ENCODE measurements around the gene ADISSP.

The ADISSP gene

DNA sequence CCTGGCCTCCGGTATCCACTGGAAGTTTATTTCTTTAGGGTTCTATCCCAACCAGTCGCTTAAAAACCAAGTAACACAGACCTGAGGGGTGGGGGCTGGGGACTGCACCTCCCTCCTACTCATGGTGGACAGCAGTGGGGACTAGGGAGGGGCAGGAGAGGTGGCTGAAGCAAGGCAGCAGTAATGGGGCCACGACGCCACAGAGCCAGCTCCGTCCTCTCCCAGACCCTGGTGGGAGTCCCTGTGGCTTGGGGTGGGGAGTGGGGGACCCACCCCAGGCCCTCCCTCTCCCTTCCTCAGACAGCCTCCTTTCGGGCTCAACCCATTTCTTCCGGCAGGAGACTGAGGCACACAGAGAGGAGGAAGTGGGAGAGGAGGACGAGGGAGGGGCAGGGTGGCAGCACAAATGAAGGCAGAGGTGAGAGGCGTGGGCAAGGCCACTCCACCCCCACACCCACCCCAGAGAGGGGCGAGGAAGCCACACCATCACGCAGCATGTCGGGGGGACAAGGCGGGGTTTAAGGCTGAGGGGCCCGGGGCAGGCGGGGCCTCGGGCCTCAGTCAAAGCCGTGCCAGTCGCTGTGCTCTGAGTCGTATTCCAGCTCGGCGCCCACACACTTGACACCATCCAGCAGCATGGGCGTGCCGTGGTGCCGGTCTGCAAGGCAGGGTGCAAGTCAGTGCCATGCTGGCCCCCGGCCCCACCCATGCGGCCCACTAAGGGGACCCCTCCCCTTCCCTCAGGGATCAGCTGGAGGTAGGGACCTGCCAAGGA, 13.9 kb downstream of the ADISSP start:
- DNase-seq, result no peak

DNA sequence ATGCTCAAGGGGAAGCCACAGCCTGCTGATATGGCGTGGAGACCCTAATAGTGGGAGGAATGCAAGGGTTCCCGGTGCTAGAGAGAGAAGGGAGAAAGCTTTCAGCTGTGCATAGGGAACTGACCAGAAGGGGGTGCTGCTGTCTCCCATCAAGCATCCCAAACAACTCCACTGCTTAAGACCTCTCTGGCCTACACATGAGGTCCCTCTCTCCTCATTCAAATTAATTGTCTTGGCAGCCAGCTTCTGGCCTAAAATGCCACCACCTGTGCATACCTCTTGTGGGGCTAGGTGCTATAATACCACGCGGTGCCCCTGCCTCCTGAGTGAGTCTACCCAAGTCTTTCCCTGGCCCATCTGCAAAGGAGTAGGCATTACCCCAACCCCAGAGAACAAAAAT, 14.5 kb downstream of the ADISSP start:
- DNase-seq, result peak; percentile 69 to 72

DNA sequence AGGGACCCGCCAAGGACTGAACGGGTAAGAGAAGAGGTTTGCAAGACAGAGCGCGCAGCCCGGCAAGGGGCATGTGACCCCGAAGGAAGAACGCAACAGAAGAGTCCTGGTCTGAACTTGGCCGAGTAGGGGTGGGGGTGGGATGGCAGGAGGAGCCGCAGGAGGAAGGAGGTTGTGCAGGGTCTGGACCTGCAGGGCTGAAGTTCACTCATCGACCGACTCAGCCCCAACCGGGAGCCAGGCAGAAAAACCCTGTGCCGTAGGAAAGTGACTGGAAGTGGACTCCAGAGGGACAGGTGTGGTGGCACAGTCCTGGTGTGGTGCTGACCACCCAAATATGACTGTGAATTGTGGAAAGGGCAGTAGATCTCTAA, 15.2 kb downstream of the ADISSP start:
- no peak for DNase-seq

DNA sequence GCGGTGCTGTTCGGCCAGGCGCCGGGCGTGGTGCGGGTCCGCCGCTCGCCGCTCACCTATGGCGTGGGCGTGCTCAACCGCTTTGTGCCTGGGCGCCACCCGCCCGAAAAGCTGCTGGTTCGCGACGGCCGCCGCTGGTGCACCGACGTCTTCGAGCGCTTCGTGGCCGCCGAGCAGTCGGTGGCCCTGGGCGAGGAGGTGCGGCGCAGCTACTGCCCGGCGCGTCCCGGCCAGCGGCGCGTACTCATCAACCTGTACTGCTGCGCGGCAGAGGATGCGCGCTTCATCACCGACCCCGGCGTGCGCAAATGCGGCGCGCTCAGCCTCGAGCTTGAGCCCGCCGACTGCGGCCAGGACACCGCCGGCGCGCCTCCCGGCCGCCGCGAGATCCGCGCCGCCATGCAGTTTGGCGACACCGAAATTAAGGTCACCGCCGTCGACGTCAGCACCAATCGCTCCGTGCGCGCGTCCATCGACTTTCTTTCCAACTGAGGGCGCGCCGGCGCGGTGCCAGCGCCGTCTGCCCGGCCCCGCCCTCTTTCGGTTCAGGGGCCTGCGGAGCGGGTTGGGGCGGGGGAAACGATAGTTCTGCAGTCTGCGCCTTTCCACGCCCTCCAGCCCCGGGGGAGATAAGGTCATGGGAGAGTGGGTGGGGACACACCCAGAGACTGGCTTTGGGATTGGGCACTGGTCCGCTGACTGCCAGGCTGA, 15.7 kb downstream of the ADISSP start:
- DNase-seq, result peak; percentile 59 to 70

DNA sequence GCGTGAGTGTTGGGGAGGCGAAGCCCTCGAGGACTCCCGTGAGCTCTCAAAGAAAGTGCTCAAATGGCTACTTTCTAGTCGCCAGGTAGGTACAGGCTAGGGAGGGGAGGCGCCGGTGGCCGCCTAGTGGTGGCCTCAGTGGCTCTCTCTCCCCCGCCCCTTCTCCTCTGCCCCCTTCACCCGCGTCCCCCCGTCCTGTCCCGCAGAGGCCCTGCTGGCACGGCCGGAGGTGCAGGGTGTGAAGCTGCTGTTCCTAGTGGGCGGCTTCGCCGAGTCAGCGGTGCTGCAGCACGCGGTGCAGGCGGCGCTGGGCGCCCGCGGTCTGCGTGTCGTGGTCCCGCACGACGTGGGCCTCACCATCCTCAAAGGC, 16.3 kb downstream of the ADISSP start:
- no peak for DNase-seq

DNA sequence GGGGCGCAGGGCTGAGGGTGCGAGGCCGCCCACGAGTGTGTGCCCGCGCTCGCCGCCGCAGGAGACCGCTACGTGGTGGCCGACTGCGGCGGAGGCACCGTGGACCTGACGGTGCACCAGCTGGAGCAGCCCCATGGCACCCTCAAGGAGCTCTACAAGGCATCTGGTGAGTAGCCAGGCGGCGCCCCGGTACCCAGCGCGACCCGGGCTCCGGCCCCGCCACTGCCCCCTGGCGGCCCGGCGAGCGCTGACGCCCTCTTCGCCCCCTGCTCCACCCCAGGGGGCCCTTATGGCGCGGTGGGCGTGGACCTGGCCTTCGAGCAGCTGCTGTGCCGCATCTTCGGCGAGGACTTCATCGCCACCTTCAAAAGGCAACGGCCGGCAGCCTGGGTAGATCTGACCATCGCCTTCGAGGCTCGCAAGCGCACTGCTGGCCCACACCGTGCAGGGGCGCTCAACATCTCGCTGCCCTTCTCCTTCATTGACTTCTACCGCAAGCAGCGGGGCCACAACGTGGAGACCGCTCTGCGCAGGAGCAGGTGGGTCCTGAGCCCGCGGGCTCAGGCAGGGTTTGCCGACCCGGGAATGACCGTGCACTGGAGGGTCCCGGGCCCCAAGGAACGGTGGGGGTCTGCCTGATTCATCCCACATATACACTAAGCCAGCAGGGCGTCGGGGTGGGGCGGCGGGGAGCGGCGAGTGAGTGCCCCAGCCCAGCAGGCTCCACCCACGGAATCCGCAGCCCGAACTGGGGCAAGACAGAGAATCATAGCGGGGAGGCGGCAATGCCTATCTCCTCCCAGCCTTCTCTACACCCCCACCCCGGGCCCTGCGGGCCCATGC, 17.6 kb downstream of the ADISSP start:
- DNase-seq, result peak; percentile 24 to 31

DNA sequence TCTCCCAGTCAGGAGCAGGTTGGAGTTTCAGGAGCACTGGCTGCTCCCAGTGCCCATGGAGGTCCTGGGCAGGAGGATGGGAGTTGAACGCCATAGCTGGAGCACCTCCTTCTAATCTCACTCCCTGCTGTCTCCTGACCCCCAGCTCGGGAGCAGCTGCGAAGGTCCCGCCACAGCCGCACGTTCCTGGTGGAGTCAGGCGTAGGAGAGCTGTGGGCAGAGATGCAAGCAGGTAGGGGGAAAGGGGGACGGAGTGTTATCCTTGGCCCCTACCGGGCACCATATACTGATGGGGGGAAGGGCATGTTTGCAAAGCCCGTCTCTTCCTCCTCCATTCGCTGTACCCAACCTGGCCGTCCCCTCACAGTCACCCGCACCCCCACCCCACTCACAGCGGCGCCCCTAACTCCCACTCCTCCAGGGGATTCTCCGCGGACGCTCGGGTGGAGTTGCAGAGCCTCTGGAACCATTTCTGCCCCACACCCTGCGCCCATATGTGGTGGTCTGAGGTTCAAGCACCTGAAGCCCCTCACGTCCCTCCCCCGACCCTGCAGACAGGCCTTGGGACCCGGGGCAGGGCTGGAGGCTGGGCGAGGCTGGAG, 18.4 kb downstream of the ADISSP start:
- no peak for DNase-seq

DNA sequence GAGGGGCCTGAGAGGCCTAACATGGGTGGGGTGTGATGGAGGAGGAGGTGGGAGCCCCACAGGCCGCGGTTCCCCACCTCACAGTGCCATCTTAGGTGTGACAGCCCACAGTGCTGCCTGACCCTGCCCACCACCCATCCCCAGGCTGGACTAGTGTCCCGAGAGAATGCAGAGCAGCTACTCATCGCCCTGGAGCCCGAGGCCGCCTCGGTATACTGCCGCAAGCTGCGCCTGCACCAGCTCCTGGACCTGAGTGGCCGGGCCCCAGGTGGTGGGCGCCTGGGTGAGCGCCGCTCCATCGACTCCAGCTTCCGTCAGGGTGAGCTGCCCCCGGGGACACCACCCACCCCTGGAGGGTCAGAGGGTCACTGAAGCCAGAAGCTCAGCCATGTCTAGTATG, 19.5 kb downstream of the ADISSP start:
- no peak for DNase-seq

DNA sequence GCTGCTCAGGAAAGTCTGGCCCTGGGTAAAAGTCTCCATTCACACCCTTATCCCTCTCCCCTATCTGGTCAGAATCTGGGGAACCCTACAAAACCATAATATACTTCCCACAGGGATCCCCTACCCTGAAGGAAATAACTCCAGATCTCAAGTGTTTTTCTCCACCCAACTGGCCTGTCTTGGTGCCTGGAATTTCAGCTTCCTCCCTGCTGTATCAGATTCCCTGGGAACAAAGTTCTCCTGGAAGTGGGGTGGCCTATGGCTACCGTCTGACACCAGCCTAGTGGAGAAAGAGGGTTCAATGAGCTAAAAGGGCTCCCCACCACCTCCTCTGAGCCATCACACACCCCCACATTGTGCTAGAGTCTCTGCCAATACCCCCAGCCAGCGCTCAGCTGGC, 20.1 kb downstream of the ADISSP start:
- DNase-seq, result no peak

DNA sequence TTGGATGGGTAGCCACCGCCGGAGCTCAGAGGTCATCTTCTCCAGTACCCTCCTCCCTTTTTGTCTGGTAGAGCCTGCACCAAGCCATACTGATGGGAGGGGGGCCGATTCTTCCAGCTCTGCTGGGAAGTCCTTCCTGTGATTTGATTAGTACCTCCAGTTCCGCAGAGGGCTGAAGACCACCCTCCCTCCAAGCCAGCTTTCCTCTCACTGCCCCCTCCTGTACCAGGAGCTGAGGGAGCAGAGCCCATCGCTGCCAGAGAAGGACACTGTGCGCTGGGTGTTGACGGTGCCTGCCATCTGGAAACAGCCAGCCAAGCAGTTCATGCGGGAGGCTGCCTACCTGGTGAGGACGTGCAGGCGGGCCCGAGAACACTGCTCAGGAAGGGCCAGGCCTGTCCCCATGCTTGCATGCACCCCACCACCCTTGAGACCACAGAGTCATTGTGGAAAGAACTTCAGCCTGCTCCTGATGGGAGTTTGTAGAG, 21.8 kb downstream of the ADISSP start:
- no peak for DNase-seq

DNA sequence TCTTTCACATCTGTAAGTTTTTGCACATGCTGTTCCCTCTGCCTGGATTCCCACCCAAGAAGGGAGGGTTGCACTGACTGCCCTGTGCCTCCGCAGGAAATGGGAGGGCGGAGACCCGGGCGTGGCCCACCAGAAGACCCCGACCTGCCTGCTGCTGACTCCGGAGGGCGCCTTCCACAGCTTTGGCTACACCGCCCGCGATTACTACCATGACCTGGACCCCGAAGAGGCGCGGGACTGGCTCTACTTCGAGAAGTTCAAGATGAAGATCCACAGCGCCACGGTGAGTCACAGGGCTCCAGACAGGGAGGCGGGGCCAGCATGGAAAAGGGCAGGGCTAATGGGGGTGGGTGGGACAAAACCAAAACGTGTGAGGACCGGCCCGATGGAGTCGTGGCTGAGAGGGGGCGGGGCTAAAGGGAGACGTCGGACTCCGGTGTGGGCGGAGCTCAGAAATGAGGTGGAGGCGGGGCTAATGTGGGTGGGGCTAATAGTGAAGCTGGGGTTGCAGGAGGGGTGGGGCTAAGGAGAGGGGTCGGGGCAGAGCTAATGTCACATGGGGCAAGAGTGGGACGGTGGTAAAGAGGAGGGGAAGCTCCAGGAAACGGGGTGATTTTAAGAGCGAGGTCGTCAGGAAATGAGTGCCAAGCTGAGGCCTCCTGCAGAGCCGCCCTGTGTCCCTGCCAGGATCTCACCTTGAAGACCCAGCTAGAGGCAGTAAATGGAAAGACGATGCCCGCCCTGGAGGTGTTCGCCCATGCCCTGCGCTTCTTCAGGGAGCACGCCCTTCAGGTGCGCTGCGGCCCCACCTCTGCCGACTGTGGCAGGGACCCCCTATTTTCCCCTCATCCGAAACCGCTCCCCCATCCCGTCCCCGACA, 22.5 kb downstream of the ADISSP start:
- peak; percentile 85 to 89 for DNase-seq

DNA sequence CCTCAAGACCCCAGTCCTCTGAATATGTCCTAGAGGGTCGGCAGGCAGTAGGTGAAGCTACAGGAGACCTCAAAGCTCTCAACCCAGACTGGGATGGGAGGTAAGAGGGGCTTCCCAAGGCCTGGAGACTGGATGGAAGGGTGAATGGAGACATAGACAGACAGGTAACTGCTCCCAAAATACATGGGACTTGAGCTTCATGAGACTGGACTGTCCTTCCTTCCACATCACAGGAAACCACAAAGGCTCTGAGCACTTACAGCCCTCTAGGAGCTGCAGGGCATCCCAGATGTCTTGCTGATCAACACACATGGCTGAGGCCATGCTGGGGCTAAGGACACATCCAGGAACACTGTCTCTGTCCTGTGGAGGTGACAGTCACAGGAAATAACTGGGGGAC, 23.5 kb downstream of the ADISSP start:
- DNase-seq, result no peak

DNA sequence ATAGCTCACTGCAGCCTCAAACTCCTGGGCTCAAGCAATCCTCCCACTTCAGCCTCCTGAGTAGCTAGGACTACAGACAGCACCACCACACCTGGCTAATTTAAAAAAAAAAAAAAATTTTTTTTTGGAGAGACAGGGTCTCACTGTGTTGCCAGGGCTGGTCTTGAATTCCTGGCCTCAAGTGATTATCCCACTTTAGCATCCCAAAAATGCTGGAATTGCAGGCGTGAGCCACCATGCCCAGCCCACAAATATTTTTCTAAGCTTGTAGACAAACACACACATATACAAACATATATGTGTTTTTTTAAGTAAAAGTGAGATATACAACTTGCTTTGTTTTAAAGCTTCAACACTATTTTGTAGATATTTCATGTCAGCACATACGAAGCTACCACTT, 24.3 kb downstream of the ADISSP start:
- DNase-seq, result no peak

DNA sequence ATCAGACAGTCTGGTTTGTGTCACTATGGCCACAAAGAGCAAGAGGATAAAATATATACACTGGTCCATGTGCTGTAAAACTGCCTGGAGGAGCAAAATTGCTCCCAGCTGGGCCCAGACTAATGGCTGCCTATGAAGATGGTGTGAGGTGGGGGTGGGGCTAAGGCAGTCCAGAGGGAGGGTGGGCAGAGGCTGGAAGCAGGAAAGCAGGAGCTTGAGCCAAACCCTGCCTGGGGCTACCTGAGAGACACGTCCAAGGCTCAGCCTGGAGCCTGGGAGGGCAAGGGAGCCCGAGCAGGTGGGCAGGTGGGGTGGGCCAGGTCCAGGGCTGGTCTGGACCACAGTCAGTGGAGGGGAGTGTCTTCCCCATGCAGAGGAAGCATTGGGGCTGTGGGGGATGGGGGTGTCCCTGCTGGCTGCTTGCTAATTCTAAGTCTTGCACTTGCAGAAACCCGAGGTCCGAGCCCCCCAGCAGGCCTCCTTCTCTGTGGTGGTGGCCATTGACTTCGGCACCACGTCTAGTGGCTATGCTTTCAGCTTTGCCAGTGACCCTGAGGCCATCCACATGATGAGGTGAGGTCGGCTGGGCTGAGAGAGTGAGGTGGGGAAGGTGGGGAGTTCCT, 25.6 kb downstream of the ADISSP start:
- no peak for DNase-seq

DNA sequence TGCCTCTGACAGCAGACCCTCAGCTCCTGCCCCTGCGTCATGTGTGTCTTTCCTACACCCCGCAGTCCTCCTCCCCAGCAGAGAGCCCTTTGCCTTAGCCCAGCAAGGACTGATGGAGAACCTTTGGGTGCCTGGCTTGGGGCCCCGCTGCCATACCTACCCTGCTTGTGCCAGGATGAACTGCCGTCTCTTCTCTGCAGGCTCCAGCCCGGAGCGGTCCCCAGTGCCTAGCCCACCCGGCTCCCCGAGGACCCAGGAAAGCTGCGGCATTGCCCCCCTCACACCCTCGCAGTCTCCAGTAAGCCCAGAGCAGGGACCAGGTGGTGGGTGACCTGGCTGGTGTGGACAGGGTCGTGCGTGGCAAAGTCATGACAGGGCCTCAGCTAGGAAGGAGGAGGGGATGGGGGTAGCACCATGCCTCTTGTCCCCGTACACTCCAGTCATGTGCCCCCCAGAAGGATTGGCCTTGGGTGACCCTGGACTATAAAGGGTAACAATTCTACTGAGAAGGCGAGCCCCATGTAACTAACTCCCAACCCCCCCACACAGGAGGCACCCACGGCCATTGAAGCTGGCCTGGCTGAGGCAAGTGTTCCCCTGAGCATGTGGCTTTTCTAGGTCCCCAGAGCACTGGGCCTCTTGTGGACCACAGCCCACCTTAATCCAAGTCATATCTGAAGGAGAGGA, 26.8 kb downstream of the ADISSP start:
- DNase-seq, result no peak

DNA sequence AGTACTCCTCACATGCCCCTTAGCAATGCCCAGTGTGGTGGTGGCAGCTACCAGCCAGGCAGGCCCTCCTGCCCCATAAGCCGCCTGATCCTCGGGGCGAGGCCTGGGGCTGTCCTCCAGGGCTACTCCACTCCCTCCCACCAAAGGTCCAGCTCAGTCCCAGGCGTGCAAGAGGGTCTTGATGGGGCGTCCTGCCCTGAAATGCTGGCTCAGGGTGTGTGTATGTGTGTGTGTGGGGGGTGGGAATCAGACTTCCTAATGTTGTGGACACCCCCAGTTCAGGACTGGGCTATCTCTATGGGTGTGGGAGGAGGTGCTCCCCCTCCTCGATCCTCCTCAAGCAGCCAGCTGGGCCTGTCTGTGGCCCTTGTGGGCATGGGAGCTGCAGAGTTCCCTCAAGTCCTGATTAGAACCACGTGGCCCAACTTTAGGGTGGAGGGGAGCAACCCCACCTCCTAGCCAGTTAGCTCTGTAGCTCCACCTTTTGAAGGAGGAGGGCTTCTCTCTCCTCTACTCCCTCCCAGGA, 27.6 kb downstream of the ADISSP start:
- no peak for DNase-seq

DNA sequence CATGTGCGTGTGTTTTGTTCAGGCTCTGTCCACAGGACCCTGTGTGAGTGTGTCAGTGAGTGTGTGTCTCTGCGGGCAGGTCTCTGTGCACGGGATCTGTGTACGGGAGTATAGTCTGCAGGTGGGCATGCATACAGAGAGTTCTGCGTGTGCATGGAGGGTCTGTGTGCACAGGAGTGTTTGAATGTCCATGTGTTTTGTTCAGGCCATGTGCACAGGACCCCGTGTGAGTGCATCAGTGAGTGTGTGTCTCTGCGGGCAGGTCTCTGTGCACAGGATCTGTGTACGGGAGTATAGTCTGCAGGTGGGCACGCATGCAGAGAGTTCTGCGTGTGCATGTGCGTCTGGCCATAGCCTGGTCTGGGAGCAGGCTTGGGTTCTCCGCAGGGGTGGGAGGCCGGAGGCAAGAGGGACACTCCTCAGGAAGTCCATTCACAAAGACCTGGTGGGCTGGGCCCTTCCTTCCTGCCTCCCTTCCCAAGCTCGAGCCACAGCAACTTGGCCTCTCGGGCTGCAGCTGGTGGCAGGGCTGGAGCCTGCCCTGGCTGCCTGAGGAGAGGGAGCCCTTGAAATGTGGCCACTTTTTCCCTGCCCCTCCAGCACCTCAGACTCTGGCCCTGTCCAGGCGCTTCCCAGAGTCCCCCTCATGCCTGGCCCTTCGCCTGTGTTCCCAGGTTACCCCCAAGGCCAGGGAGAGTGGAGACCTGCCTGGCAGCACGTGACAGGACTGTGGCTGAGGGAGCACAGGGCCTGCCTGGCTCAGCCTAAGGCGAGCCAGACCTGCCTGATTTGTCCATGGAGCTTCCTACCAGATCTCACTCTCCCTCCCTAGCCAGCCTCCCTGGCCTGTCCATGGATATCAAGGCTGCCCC, 28.3 kb downstream of the ADISSP start:
- no peak for DNase-seq

DNA sequence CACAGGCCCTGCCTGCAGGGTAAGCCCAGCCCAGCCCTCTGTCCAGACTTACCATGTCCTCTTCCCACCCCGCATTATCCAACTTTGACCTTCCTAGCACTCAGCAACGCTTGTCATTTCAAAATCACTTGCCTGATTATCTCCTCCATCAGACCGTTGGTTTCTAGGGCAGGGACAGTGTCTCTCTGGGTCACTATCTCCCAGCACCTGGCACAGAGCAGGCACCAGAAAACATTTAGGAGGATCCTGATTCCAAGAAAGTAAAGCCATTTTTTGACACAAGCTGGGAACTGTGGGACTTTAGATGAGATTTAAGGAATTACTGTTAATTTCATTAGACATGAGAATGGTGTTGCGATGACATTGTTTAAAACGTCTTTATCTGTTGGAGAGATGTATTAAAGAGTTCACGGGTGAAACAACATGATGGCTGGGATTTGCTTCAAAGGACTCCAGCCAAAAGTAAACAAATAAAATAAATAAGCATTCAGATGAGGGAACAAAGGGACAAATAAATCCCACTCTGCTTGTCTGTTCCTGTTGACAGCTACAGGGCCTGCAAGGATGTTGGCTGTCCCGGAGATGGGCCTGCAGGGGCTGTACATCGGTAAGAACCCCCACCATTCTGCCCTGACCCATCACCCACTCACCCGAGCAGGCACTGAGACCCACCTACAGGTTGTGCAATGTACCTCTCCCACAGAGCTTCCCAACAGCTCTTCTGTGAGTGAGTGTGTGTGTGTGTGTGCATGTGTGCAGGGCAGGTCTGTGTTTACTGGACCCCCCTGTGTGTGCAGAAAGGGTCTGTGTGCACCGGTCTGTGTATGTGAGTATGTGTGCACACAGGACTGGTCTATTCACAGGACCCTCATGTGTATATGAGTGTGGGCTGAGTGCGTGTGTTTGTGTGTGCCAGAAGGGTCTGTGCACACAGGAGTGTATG, 29.2 kb downstream of the ADISSP start:
- no peak for DNase-seq

DNA sequence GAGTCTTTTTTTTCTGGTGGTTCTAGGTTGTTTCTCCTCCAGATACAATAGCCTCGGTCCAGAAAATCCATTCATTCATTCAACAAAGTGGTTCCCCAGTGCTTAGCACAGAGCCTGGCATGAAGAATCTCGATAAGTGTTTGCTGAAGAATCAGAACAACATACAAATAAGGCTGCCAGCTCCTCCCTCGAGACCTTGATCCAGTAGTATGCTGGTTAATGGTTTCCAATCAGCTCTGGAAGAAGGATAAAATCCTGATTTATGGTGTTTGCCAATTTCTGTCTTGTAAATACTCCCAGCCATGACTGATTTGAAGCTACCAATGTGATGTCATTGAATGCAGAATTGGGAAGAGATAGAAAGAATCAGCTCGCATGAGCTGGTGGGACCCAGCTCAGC, 31.8 kb downstream of the ADISSP start:
- no peak for DNase-seq
